ENCODE measurements around the gene OR51B5.
"Not testable (repeated sequence)": the region's sequence is repeated elsewhere in the genome, so short reads cannot be mapped to it uniquely, and the experiment has no call there.

- not testable (repeated sequence) for TF ChIP-seq CTCF (IDR thresholded peaks at IDR 0.05; ENCODE audit: insufficient read depth, low read depth, low read length); EZH2 (IDR thresholded peaks at IDR 0.05; ENCODE audit: insufficient read depth, low read length)
These were observed 48.9 kb downstream of the OR51B5 start for GRCh38 chr11:5294342-5294995.

Data from astrocyte (in vitro differentiated cells and primary cell).